Right forelimb (tissue), 1 donor: ENCODE results near the gene CCDC91.

Experiments
- DNase-seq: peaks from one replicate; pipeline ENCODE4 v3.0.0-alpha.2; 2018

Gene CCDC91

GRCh38 chr12:28550757-28551704 lies 360.8 kb downstream of the CCDC91 start:
- DNase-seq, result no peak

- DNase-seq, result no peak
These were observed 362.2 kb downstream of the CCDC91 start for GRCh38 chr12:28552251-28552970.

GRCh38 chr12:28555748-28556147 lies 365.5 kb downstream of the CCDC91 start:
- no peak for DNase-seq

- no peak for DNase-seq
These were observed 368.0 kb downstream of the CCDC91 start for GRCh38 chr12:28558250-28558649.

- no peak for DNase-seq
These were observed 373.0 kb downstream of the CCDC91 start for GRCh38 chr12:28563286-28563685.

- DNase-seq, result no peak
These were observed 373.7 kb downstream of the CCDC91 start for GRCh38 chr12:28563936-28564335.

GRCh38 chr12:28568118-28568517 lies 377.9 kb downstream of the CCDC91 start:
- no peak for DNase-seq

GRCh38 chr12:28568704-28569103 lies 378.4 kb downstream of the CCDC91 start:
- no peak for DNase-seq

GRCh38 chr12:28569698-28570411 lies 379.6 kb downstream of the CCDC91 start:
- no peak for DNase-seq

GRCh38 chr12:28570811-28571210 lies 380.6 kb downstream of the CCDC91 start:
- no peak for DNase-seq

- DNase-seq, result no peak
These were observed 384.7 kb downstream of the CCDC91 start for GRCh38 chr12:28574746-28575592.

- no peak for DNase-seq
These were observed 385.4 kb downstream of the CCDC91 start for GRCh38 chr12:28575593-28576205.

- DNase-seq, result no peak
These were observed 388.1 kb downstream of the CCDC91 start for GRCh38 chr12:28578361-28578760.

- no peak for DNase-seq
These were observed 388.6 kb downstream of the CCDC91 start for GRCh38 chr12:28578833-28579252.

GRCh38 chr12:28582672-28583376 lies 392.6 kb downstream of the CCDC91 start:
- DNase-seq, result no peak

- DNase-seq, result no peak
These were observed 393.5 kb downstream of the CCDC91 start for GRCh38 chr12:28583701-28584261.

GRCh38 chr12:28585146-28585545 lies 394.9 kb downstream of the CCDC91 start:
- DNase-seq, result no peak

GRCh38 chr12:28586481-28586880 lies 396.2 kb downstream of the CCDC91 start:
- no peak for DNase-seq

- DNase-seq, result no peak
These were observed 401.6 kb downstream of the CCDC91 start for GRCh38 chr12:28591831-28592230.
